GM19397 (cell line): Measurements from ENCODE around the gene ITPK1.

ENCODE experiments used
- ATAC-seq: cut with Tn5 transposase; IDR thresholded peaks from one replicate; pipeline ENCODE4 v1.9.1; 2021; ENCODE audit warnings: mild to moderate bottlenecking, moderate library complexity; ENCODE audit not compliant: unreplicated experiment

The ITPK1 gene

GRCh38 chr14:92994942-92995341 is 120.8 kb downstream of the ITPK1 start:
- ATAC-seq = no peak

DNA sequence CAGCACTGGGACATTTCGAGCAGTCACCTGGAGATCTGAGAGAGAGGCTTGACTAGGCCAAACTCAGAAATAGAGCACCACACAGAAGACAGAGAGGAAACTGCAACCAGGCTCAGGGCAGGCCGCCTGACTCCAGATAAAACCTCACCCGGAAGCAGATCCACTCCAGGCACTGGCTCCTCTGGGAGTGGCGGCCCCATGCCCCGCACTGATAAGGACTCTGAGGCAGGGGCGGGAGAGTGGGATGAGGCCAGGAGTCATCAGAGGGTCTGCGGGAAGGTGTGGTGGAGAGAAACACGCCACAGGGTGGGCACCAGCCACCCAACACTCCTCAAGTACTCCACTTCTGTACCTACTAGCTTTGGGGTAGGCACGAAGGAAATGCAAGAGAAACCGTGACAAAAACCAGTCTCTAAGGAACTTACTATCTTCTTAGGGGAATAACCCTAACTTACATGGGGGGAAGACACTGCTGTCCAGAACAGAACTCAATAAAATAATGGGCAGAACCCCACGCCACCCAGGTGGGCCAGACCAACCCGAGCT is 121.5 kb downstream of the ITPK1 start:
- ATAC-seq = no peak

- no peak for ATAC-seq
These were observed 122.4 kb downstream of the ITPK1 start for GRCh38 chr14:92993302-92993701.

GRCh38 chr14:92991536-92991935 is 124.2 kb downstream of the ITPK1 start:
- ATAC-seq = no peak

DNA sequence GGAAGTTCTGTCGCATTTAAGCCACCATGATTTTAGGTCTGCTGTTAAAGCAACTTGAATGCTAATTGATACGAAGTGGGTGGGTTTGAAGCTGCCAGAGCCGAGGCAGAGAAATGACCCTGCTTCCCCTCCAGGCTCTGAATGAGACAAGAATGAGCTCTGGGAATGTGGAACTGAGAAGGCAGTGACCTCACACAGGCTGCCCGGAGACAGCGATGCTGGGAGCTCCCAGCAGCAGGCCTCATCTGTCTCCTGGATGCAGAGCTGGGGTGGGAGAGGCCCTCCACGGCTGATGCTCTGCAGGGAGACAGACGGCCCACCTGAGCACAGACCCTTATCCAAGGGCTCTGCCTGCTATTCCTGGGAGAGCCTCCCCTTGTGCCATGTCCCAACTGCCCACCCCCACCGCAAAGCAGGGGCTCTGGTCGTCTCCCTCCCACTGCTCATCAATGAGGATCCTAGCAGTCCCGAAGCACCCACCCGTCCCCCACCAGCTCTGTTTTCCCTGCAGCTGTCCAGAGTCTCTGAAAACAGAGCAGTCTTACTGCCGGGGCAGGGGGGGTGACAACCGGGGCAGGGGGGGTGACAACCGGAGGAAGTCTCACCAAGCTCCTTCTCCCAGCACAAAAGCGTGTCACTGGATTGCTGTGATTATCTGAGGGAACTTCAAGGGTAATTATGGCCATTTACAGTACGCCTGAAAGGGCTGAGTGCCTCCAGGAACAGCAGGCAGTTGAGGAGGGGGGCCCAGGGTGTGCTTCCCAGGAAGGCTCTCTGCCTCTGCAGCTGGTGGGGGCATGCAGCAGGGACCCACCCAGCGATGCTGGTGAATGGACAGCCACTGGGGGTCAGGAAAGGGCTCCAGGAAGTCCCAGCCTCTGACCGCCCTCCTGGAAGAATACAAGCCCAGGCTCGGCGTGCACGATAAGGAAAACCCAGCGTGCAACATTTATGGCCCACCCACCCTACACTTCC is 125.0 kb downstream of the ITPK1 start:
- no peak for ATAC-seq

GRCh38 chr14:92988786-92989755 is 126.7 kb downstream of the ITPK1 start:
- ATAC-seq = no peak

DNA sequence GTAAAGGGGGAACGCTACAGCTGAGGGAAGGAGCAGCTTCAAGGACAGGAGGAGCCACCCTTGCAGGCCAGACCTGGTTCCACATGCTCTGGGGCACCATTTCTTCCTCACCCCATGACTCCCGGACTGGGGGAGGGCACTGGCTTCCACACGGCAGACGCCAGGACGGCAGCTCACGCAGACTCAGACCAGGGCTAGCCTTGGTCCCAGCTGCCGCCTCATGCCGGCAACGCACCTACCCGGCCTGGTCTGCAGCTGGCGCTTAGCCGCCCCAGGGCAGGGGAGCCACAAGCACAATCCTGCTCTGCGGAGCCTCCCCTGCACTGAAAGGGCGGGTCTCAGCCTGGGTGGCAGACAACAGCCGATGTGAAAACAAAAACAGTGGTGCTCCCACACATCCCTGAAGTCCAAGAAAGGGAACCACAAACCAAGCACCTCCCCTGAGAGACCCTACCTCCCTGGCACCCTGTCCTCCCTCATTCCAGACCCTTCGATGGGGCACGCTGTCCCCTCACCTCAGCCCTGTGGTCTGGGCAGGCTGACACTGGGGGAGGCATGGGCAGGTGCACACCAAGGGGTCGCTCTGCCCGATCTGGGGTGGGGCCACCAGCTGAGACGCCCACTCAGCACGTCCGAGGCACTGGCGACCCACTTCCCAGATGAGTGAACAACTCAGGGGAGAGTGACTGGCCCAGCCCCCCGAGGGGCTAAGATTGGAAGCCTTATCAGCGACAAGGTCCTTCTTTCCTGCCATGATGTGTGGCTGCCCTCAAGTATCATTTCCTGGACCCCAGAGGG is 127.8 kb downstream of the ITPK1 start:
- no peak for ATAC-seq

- ATAC-seq = no peak
These were observed 128.6 kb downstream of the ITPK1 start for GRCh38 chr14:92987148-92987570.

- ATAC-seq = no peak
These were observed 129.2 kb downstream of the ITPK1 start for GRCh38 chr14:92986254-92987147.

- ATAC-seq = no peak
These were observed 130.2 kb downstream of the ITPK1 start for GRCh38 chr14:92985521-92985920.

DNA sequence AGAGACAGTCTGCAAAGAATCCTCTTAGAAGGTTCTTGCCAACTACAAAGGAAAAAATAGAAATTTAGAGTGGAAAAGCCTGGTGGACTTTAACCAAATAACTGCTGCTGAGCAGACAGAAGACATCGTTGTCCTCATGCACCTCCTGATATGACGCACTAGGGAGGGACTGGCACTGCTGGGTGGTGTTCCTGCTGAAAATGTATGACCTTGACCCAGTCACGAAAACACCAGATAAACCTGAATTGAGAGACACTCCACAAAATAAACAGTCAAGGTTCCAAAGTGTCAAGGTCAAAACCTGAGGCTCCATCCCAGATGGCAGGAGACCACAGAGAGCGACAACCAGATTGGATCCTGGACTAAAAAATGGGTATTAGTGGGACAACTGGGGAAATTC is 130.8 kb downstream of the ITPK1 start:
- no peak for ATAC-seq

- ATAC-seq = no peak
These were observed 131.5 kb downstream of the ITPK1 start for GRCh38 chr14:92984082-92984788.

DNA sequence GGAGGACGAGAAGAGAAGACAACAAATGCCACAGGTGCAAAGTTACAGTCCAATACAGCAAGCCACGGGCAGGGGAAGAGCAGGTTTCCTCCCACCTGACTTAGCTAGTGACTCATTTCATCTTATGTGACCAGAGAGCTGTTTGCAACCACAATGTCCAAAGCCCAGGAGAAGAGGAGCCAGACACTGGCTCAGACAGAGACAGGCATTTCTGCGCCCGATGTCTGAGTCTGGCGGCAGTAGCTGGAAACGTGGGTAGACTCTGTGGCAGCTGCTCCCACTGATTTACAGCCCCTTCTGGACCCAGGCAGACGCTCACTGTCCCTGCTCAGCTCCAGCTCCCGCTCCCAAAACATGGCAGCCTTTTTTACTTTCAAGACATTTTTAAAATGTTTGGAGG is 132.8 kb downstream of the ITPK1 start:
- no peak for ATAC-seq

- no peak for ATAC-seq
These were observed 134.0 kb downstream of the ITPK1 start for GRCh38 chr14:92981726-92982125.

DNA sequence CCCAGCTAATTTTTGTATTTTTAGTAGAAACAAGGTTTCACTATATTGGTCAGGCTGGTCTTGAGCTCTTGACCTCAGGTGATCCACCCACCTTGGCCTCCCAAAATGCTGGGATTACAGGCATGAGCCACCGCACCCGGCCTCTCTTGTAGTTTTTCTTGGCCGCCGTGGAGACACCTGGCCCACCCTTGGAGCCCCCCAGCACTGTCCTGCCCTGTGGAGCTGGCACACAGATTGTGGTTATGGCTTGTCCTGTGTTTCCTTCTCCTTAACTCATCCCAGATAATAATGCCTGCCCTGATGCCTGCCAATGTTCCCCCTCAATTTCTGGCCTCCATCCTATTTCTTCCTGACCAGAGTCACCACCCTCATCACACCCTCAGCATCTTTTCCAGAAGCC is 134.9 kb downstream of the ITPK1 start:
- ATAC-seq = no peak

GRCh38 chr14:92978229-92979021 is 137.3 kb downstream of the ITPK1 start:
- ATAC-seq = no peak

DNA sequence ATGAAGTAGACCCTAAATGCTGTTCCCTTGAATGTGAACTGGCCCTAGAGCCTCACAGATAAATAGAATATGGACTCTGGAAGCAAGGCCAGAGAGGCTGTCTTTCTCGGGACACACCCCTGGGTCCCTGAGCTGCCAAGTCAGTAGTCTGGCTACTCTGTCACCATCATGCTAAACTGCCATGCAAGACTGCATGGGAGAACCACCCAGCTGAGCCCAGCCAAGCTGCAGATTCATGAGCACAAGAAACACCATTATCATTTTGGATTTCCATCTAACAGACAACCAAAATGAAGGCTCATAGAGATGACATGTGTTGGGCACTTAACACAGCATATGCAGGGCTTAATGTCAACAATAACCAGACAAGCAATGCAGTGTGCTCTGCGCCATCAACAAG is 139.5 kb downstream of the ITPK1 start:
- ATAC-seq = no peak
